ENCODE data around the gene CLCN3. TPM values are rescaled to one million over a fixed set of nuclear protein-coding genes. Genes with fewer than 3 reads are reported as not detected.
"Not testable (repeated sequence)": the region's sequence is repeated elsewhere in the genome, so short reads cannot be mapped to it uniquely, and the experiment has no call there.

Gene CLCN3
- total RNA-seq, 1 donor from 2014 or later, result 45.1 TPM

DNA sequence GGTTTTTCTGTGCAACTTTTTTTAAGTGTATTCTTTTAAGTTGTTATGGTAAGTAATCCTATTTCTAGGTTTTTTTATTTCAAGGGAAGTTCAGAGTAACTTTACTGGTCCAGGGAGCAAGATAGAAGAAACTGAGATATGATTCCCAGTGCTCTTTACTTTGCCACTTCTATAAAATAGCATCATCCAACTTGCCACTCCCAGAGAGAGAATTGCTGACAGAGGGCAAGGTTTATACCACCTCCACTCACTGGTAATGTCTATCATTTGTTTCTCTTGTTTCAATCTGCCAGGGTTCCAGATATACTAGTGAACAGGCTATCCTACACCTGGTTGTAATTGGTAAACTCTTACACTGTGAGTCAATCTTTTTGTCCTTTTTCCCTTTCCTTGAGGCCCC, 3.5 kb upstream of the CLCN3 start:
- DNase-seq (ENCODE audit: extremely low read depth, low read depth, low spot score), result no peak

GRCh38 chr4:169617306-169617705, 3.1 kb upstream of the CLCN3 start:
- DNase-seq (ENCODE audit: extremely low read depth, low read depth, low spot score), result no peak

DNA sequence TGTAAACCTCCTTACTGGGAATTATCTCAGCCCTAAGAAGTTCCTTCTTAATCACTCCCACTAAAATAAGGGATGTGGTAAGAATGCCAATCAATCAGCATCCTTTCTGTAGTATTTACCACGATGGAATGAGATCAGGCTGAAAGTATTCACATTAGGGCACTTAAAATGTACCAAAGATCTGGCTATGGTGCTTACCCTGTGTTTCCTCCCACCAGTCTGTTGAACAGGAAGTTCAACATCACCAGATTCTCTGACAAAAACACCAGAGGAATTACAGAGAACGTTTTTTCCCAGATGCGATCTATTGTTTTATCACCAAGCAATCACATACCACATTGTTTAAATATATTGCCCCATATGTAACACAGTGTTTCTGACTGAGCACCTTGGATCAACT, 2.1 kb upstream of the CLCN3 start:
- DNase-seq (ENCODE audit: extremely low read depth, low read depth, low spot score), result peak; percentile 42

DNA sequence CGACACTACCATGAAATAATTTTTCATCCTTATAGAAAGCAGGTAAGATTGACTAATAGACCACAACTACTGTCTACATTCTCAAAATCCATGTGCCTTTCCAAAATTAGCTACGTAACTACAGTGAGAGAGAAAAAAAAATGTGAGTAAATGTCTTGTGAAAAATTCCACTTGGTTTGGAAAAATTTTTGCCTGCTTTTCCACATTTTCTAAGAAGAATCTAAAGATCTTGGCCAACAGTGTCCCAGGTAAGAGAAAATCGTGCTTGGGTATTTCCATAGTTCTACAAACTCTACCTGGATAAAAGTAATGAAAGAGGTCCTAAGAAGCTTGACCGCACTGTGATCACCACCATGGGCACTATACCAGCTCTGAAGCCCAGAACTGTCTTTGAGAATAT, 1.4 kb upstream of the CLCN3 start:
- no peak for DNase-seq (ENCODE audit: extremely low read depth, low read depth, low spot score)

DNA sequence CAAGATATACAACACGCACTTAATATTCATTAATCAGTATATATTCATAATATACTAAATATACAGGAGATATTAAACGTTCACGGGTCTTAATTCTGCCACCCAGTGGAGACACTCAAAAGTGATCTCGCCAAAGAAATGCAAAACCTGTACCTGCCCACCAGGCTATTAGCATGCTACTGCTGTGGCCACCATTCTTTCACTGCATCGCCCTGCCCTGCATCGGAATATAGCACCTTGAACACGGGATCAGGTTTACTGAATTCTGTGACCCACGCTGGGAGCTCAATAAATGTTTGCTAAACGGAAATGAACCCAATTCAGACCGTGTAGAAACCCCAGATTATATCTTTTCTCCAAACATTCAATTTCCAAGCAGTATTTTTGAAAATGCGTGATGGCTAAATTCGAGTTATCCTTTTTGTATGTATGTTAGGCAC, 840 bp upstream of the CLCN3 start:
- peak; percentile 42 for DNase-seq (ENCODE audit: extremely low read depth, low read depth, low spot score)

DNA sequence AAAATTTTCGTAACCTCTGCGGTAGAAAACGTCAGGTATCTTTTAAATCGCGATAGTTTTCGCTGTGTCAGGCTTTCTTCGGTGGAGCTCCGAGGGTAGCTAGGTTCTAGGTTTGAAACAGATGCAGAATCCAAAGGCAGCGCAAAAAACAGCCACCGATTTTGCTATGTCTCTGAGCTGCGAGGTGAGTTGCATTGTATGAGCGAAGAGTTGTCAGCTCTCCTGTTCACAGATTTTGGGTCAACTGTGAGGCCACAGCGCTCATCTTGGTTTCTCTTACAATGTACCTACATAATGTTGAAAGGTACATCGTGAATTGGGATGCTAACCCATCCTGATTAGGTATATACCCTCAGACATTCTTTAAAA, 486 bp downstream of the CLCN3 start:
- DNase-seq (ENCODE audit: extremely low read depth, low read depth, low spot score), result no peak

- DNase-seq (ENCODE audit: extremely low read depth, low read depth, low spot score), result peak; percentile 25
Observed at GRCh38 chr4:169621731-169622492, 1.5 kb downstream of the CLCN3 start.

DNA sequence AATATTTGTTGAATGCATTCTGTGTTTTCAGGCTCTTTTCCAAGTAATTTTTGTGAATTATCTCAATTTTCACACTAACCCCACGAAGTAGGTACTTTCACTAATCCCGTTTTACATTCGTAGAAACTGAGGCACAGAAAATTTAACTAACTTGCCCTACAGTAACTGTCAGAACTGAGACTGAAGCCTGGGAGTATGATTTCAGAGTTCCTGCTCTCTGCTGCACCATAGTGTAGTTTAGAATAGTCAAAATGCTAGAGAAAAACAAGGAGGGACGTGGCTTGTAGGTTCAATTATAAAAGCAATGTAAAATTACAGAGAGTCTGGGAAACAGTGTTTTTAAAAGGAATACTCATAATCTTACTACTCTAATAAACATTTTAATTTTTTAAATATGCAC, 2.2 kb downstream of the CLCN3 start:
- no peak for DNase-seq (ENCODE audit: extremely low read depth, low read depth, low spot score)

DNA sequence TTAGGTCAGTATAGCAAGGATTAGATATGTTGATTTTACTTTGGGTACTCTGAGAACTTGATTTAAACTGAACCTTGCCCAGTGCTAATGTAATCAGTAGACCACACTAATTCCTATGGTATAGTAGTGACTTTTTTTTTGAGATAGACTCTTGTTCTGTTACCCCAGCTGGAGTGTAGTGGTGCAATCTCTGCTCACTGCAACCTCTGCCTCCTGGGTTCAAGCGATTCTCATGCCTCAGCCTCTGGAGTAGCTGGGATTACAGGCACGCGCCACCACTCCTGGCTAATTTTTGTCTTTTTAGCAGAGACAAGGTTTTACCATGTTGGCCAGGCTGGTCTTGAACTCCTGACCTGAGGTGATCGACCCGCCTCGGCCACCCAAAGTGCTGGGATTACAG, 3.6 kb downstream of the CLCN3 start:
- DNase-seq (ENCODE audit: extremely low read depth, low read depth, low spot score), result not testable (repeated sequence)

GRCh38 chr4:169625886-169626285, 5.5 kb downstream of the CLCN3 start:
- no peak for DNase-seq (ENCODE audit: extremely low read depth, low read depth, low spot score)

GRCh38 chr4:169626331-169627282, 6.2 kb downstream of the CLCN3 start:
- no peak for DNase-seq (ENCODE audit: extremely low read depth, low read depth, low spot score)

DNA sequence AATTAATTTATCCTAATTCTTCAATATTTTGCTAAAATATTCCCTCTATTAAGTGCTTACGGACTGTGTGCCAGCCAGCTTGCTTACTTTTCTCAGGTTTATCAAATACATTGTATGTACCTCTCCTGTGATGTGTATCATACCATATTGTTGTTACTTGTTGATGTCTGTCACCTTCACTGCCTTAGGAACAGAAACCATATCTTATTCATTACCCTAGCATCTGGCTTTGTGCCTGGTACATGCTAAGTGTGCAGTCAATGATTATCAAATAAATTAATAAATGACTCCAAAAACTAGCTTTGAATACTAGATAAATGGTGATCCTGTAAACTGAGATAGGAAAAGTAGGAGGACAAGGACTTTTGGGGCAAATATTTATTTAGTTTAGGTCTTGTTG, 6.9 kb downstream of the CLCN3 start:
- DNase-seq (ENCODE audit: extremely low read depth, low read depth, low spot score), result no peak

GRCh38 chr4:169628579-169628978, 8.2 kb downstream of the CLCN3 start:
- no peak for DNase-seq (ENCODE audit: extremely low read depth, low read depth, low spot score)

- DNase-seq (ENCODE audit: extremely low read depth, low read depth, low spot score), result no peak
Observed at GRCh38 chr4:169630069-169630468, 9.7 kb downstream of the CLCN3 start.

DNA sequence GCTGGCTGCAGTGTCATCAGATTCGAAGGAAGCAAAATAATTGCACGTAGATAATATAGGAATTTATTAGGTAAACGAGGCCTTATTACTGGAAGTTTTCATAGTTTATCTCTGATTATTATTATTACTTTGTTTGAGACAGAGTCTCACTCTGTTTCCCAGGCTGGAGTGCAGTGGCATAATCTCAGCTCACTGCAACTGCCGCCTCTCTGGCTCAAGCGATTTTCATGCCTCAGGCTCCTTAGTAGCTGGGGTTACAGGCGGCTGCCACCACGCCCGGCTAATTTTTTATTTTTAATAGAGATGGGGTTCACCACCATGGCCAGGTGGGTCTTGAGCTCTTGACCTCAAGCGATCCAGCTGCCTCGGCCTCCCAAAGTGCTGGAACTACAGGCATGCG, 12.5 kb downstream of the CLCN3 start:
- DNase-seq (ENCODE audit: extremely low read depth, low read depth, low spot score), result no peak

- no peak for DNase-seq (ENCODE audit: extremely low read depth, low read depth, low spot score)
Observed at GRCh38 chr4:169634975-169635374, 14.6 kb downstream of the CLCN3 start.

- DNase-seq (ENCODE audit: extremely low read depth, low read depth, low spot score), result no peak
Observed at GRCh38 chr4:169640261-169640870, 20.0 kb downstream of the CLCN3 start.

GRCh38 chr4:169644802-169645201, 24.4 kb downstream of the CLCN3 start:
- no peak for DNase-seq (ENCODE audit: extremely low read depth, low read depth, low spot score)

GRCh38 chr4:169645627-169646026, 25.2 kb downstream of the CLCN3 start:
- DNase-seq (ENCODE audit: extremely low read depth, low read depth, low spot score), result no peak

GRCh38 chr4:169649545-169650226, 29.3 kb downstream of the CLCN3 start:
- no peak for DNase-seq (ENCODE audit: extremely low read depth, low read depth, low spot score)
